Ovary (tissue), 9 donors: Measurements from ENCODE around the gene PALLD. TPM values are rescaled to one million over a fixed set of nuclear protein-coding genes. Genes with fewer than 3 reads are reported as not detected.

Source experiments
- DNase-seq, 5 donors: peaks; one replicate each; pipeline ENCODE4 v3.0.0-alpha.2; 2019 to 2020
- H3K27ac ChIP-seq, 2 donors: fragments of 200-600 bp; one replicate each; pipeline versions ENCODE4 v1.5.1 to v1.8.0; 2019 to 2022
- H3K27me3 ChIP-seq: fragments of 200-600 bp; one replicate; pipeline ENCODE4 v1.8.0; 2022
- H3K36me3 ChIP-seq: fragments of 200-600 bp; sonication (generic); one replicate; pipeline ENCODE4 v1.5.1; 2019
- H3K4me1 ChIP-seq: one replicate; pipeline ENCODE4 v1.8.1; 2013; ENCODE audit warnings: mild to moderate bottlenecking, moderate library complexity; ENCODE audit not compliant: insufficient read depth
- H3K4me3 ChIP-seq: fragments of 200-600 bp; sonication (generic); one replicate; pipeline ENCODE4 v1.5.1; 2017
- H3K9me3 ChIP-seq, 2 donors: fragments of 200-600 bp in 1 of 2; sonication (generic) in 1 of 2; one replicate each; pipeline versions ENCODE4 v1.5.1 to v1.8.1; 2013 to 2019; ENCODE audit warnings: mild to moderate bottlenecking in 1 of 2, moderate library complexity in 1 of 2
- CTCF ChIP-seq, 3 donors: fragments of 450-650 bp in 2 of 3; fragments of 200-600 bp in 1 of 3; IDR thresholded peaks; one replicate each; pipeline versions ENCODE4 v1.5.1 to v1.8.0; 2016 to 2022; ENCODE audit warnings: antibody characterized with exemption in 3 of 3, mild to moderate bottlenecking in 1 of 3
- EP300 ChIP-seq: sonication (generic); formaldehyde crosslinking; IDR thresholded peaks from one replicate; pipeline ENCODE4 v1.6.1; 2017; ENCODE audit warnings: antibody characterized with exemption
- POLR2A ChIP-seq: fragments of 450-650 bp; IDR thresholded peaks from one replicate; pipeline ENCODE4 v1.6.1; 2017; ENCODE audit warnings: antibody characterized with exemption, mild to moderate bottlenecking, moderate library complexity
- WGBS, 3 donors: extraction: QIAGEN DNeasy Blood & Tissue Kit in 1 of 3; methylation state at CpG; one replicate each; pipeline versions ENCODE4 v1.1.5 to v1.1.7; 2013 to 2017; 5-methylcytosine and 5-hydroxymethylcytosine counted together
- intact Hi-C, 4 donors: fragments of 100-400 bp; cut with DNase I; formaldehyde crosslinking; loops; one replicate each; pipeline versions ENCODE4 v1.11.0 to v1.15.1; 2022 to 2023
- polyA plus RNA-seq, 2 donors: library from polyadenylated mRNA; stranded (reverse); fragments of 200-250 nt in 1 of 2; fragments of 350-450 nt in 1 of 2; fragmentation: Illumina TruSeq in 1 of 2; extraction: RNeasy Lipid Tissue Mini Kit (QIAGEN cat#74804) in 1 of 2; gene quantifications; one replicate each; pipeline ENCODE4 v1.2.3, GENCODE V29; 2013 to 2014
- total RNA-seq, 7 donors: library from RNA; depleted of rRNA in 2 of 7; stranded (reverse); fragments of >200 nt in 2 of 7; fragmentation: NEBNext Ultra II Directional in 3 of 7; extraction: Animal tissue kit (Norgen Biotek cat#: 25700) in 3 of 7; gene quantifications; one replicate each; pipeline versions ENCODE4 v1.1.0 to v1.2.4, GENCODE V29; 2016 to 2023
- donor health status: DM: no; HTN: no; CAD: no; lungs with moderate emphysema.
- donor health status: DM: no; HTN: no; CAD: no.
- donor health status: Bipolar disorder and iron deficiency.
- donor health status: DM: yes; HTN: yes; CAD: no.
- donor health status: DM: no; HTN: no; CAD: no.
- donor health status: DM: yes; HTN: yes; CAD: no.

The PALLD gene
- total and polyA plus RNA-seq, 9 donors: 96.8 to 605 (median 137) TPM

- DNase-seq: no peak
- H3K4me3 ChIP-seq: no peak overlapping the region
- H3K27ac ChIP-seq: no peak overlapping the region
- 78 to 90% (median 85%) methylated on average over 8 of the region's 8 CpGs for WGBS, 3 donors
- no peaks in the 10 kb centered on the region for H3K36me3 ChIP-seq
- TF ChIP-seq CTCF (IDR thresholded peaks at IDR 0.05) (no peak), POLR2A (no peak), EP300 (no peak)
- H3K9me3 ChIP-seq: no peaks in the 10 kb centered on the region
- H3K4me1 ChIP-seq: no peaks in the 10 kb centered on the region
- intact Hi-C loops: no loop called here
- H3K27me3 ChIP-seq: no peaks in the 10 kb centered on the region
Measured at GRCh38 chr4:168553714-168554370, 57.0 kb downstream of the PALLD start.

- intact Hi-C loops: no loop called here
- Histone ChIP-seq H3K4me3 (no peak overlapping the region), H3K36me3 (no peaks in the 10 kb centered on the region), H3K4me1 (no peaks in the 10 kb centered on the region), H3K27me3 (no peaks in the 10 kb centered on the region), H3K27ac (no peak overlapping the region), H3K9me3 (no peaks in the 10 kb centered on the region)
- TF ChIP-seq CTCF (IDR thresholded peaks at IDR 0.05) (no peak), POLR2A (no peak), EP300 (no peak)
- DNase-seq: no peak
- WGBS, 3 donors: 93 to 95% (median 93%) methylated on average over 5 of the region's 5 CpGs
Measured at GRCh38 chr4:168555437-168555836, 58.6 kb downstream of the PALLD start.

GRCh38 chr4:168557658-168558057 lies 60.8 kb downstream of the PALLD start:
- intact Hi-C loops: no loop called here
- H3K4me1 ChIP-seq: no peaks in the 10 kb centered on the region
- no peak overlapping the region for H3K27ac ChIP-seq
- H3K9me3 ChIP-seq: no peaks in the 10 kb centered on the region
- H3K36me3 ChIP-seq: no peaks in the 10 kb centered on the region
- H3K4me3 ChIP-seq: no peak overlapping the region
- no peaks in the 10 kb centered on the region for H3K27me3 ChIP-seq
- no peak for DNase-seq
- no peak for TF ChIP-seq POLR2A
- no peak for TF ChIP-seq CTCF (IDR thresholded peaks at IDR 0.05)
- WGBS, 3 donors: 93 to 98% (median 98%) methylated on average over 3 of the region's 3 CpGs

GRCh38 chr4:168558599-168558998 lies 61.7 kb downstream of the PALLD start:
- Histone ChIP-seq H3K27me3 (no peaks in the 10 kb centered on the region), H3K4me3 (no peak overlapping the region), H3K27ac (no peak overlapping the region), H3K4me1 (no peaks in the 10 kb centered on the region), H3K9me3 (no peaks in the 10 kb centered on the region), H3K36me3 (no peaks in the 10 kb centered on the region)
- DNase-seq: no peak
- intact Hi-C loops: no loop called here
- TF ChIP-seq POLR2A: no peak
- TF ChIP-seq CTCF (IDR thresholded peaks at IDR 0.05): no peak
- TF ChIP-seq EP300: no peak
- 51 to 61% (median 59%) methylated on average over 1 of the region's 1 CpG for WGBS, 3 donors
